NK-92 treated with Interleukin-12 subunit alpha and Interleukin-12 subunit beta, amount 100 ng/mL, for 24 hours (cell line): Measurements from ENCODE around the gene LEKR1.

Experiments
- DNase-seq: peaks from one replicate; lab custom pipeline; 2025; lab: John Stamatoyannopoulos, UW

Gene LEKR1

DNA sequence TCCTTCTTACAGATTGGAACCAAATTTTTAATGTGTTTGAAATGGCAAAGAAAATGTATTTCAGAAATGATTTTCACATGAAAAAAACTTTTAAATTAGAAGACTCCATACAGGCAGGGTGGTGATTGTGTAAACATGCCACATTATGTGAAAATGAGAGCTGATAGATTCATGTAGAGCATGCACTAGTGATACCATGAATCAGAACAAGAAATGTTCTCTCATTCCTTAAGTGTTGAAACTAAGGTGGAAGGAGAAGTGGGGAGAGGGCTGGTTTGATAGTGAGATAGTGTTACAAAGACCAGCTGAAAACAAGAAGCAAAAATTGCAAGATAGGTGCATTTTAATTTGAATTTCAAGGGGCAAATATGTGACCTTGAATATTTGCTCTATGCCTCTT is 233.5 kb downstream of the LEKR1 start:
- no peak for DNase-seq

DNA sequence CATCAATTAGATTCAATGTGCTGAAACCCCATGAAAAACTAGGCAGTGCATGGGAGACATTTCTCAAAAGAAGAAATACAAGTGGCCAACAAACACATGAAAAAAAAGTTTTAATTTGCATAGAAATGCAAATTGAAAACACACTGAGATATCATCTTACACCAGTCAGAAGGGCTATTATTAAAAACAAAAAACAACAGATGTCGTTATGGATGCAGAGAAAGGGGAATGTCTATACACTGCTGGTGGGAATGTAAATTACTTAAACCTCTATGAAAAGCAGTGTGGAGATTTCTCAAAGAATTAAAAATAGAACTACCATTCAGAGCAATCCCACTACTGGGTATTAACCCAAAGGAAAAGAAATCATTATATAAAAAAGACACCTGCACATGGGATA is 235.1 kb downstream of the LEKR1 start:
- DNase-seq, result no peak

GRCh38 chr3:157063469-157063868 is 237.3 kb downstream of the LEKR1 start:
- DNase-seq, result no peak

DNA sequence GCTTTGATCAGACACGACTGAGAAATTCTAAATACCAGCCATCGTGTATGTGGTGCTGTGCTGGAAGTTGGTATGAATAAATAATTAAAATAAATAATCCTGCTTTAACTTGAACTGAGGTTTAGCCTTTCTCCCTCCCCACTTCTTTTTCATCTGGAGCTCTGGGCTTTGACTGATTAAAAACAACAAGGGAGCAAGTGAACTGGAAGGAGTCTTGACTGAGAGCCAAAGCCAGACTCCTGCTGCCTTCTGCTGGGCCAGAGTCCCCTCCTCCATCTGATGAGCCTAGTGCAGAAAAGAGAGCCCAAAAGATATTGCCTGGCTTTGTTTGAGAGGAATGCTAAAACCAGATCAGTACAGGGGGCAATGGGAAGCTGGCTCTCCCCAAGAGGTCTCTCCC is 237.8 kb downstream of the LEKR1 start:
- no peak for DNase-seq

DNA sequence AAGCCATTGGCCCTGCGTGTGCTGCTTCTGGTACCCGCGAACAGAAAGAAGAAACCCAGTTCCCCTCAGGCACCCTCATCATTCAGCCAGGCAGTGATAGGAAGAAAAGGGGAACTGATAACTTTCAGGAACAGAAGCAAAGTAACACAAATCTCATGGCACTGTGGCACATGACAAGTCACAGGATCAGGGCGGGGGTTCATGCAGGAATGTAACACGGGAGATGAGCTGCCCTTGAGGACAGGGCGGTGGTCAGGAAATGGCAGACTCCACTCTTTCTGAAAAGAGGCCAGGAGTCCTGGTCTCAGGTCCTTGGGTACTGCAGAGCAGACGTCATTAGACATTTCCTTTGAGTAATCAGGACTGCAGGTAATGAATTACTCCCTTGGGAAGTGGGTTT is 238.2 kb downstream of the LEKR1 start:
- DNase-seq, result no peak

GRCh38 chr3:157065201-157065600 is 239.0 kb downstream of the LEKR1 start:
- DNase-seq, result no peak

- DNase-seq, result no peak
These were observed 240.4 kb downstream of the LEKR1 start for GRCh38 chr3:157066335-157067098.

GRCh38 chr3:157067114-157067513 is 241.0 kb downstream of the LEKR1 start:
- no peak for DNase-seq

- no peak for DNase-seq
These were observed 243.3 kb downstream of the LEKR1 start for GRCh38 chr3:157069406-157069805.

GRCh38 chr3:157069846-157070677 is 243.9 kb downstream of the LEKR1 start:
- DNase-seq, result no peak

DNA sequence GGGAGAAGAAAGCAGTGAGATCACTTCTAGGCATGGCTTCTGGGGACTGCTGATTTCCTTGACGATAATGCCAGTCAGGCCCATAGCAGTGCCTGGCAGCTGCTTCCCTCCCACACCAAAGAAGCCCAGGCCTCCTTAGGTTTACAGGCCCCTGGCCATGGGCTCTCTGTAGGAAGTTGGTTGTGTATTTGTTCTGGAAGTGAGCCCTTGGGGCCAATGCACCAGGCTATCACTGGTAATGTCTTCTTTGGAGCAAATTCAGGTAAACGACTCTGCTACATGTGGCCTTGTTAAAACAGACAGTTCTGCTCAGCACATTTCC is 244.5 kb downstream of the LEKR1 start:
- no peak for DNase-seq

- no peak for DNase-seq
These were observed 245.8 kb downstream of the LEKR1 start for GRCh38 chr3:157071744-157072525.

GRCh38 chr3:157073810-157074209 is 247.7 kb downstream of the LEKR1 start:
- no peak for DNase-seq

DNA sequence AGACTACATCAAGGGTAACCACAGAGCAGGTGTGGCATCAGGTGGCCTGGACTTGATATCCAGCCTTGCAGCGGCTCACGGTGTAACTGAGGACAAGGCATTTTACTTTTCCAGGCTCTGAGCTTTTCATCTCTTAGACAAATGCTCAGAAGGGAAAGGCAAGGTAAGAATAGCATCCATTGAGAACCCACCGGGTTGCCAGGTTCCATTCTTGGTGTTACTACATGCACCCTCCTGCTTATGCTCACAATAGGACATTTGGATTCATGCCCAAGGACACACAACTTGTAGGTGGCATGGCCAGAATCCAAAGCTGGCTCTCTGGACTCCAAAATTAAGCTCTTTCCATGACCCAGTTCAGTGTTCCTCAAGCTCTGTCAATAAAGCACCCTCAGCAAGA is 248.3 kb downstream of the LEKR1 start:
- DNase-seq, result no peak

DNA sequence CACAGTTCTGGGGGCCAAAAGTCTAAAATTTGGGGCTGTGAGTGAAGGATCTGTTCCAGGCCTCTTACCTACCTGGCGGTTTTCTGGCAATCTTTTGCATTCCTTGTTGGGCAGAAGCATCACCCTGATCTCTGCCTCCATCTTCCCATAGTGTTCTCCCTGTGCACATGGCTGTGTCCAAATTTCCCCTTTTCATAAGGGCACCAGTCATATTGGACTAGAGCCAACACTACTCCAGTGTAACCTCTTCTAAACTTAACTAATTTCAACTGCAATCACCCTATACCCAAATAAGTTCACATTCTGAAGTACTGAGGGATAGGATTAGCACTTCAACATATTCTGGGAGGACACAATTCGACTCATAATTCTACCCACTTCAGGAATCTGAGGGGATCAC is 248.8 kb downstream of the LEKR1 start:
- DNase-seq, result no peak

DNA sequence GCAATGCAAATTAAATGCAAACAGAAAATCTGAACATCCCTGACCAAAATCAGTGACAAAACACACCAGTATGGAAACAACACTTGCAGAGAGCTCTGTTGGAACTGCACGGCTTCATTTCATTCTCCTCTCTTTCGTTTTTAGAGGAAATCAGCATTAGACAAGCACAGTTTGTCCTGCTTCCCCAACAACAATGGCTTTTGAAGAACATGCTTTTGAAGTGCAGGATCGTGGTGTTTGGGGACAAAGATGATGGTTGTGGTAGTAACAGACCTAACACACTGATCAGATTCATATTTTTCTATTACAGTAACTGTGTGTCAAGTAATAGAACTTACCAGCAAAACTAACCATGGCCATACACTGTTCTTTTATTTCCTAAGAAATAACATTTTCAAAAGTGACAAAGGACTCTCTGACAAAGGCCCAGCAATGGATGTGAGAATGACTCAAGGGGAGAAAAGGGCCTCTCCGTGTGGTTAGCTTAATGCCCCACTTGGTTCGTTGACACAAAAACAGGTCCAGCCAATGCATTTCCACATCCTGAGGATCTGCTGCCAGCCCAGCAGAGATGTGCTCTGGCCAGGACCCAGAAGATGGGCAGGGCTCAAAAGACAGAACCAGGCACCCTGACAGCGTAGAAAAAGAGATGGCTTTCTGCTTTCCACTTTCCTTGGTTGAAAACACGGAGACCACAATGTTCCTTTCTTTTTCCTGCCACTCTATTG is 249.7 kb downstream of the LEKR1 start:
- DNase-seq, result no peak

GRCh38 chr3:157077565-157077991 is 251.4 kb downstream of the LEKR1 start:
- no peak for DNase-seq

- no peak for DNase-seq
These were observed 252.1 kb downstream of the LEKR1 start for GRCh38 chr3:157078131-157078810.

DNA sequence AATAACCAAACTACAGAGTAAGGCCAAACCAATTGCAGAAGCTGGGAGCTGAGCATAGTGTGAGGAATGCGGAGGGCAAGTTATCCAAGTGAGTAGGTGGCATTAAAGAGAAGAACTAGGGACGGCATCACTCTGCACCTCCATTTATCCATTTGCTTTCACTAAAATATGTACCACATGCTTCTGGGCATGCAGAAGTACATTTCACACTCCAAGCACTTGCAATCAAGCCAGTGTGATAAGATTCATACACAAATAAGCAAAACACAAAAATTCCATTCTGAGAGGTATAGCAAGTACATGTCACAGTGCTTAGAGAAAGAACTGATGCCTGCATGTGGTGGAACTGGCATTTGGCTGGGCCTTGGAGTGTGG is 252.6 kb downstream of the LEKR1 start:
- DNase-seq, result no peak

- DNase-seq, result no peak
These were observed 253.7 kb downstream of the LEKR1 start for GRCh38 chr3:157079676-157080369.

GRCh38 chr3:157081626-157082210 is 255.6 kb downstream of the LEKR1 start:
- no peak for DNase-seq
